ENCODE measurements around the gene MEIS2.

MEIS2 gene

GRCh38 chr15:36887214-36887961 lies 213.0 kb downstream of the MEIS2 start:
- DNase-seq, result no peak

GRCh38 chr15:36886701-36887100 lies 213.6 kb downstream of the MEIS2 start:
- no peak for DNase-seq

- no peak for DNase-seq
These were observed 214.2 kb downstream of the MEIS2 start for GRCh38 chr15:36886191-36886590.

GRCh38 chr15:36885771-36886170 lies 214.6 kb downstream of the MEIS2 start:
- no peak for DNase-seq

- no peak for DNase-seq
These were observed 215.3 kb downstream of the MEIS2 start for GRCh38 chr15:36884936-36885635.

GRCh38 chr15:36884518-36884875 lies 215.9 kb downstream of the MEIS2 start:
- no peak for DNase-seq

GRCh38 chr15:36883713-36884517 lies 216.4 kb downstream of the MEIS2 start:
- peak; percentile 76 for DNase-seq

- DNase-seq, result no peak
These were observed 217.7 kb downstream of the MEIS2 start for GRCh38 chr15:36882487-36883131.

- no peak for DNase-seq
These were observed 218.3 kb downstream of the MEIS2 start for GRCh38 chr15:36882056-36882455.

- DNase-seq, result no peak
These were observed 218.8 kb downstream of the MEIS2 start for GRCh38 chr15:36881516-36881915.

- DNase-seq, result no peak
These were observed 219.4 kb downstream of the MEIS2 start for GRCh38 chr15:36880913-36881460.

- no peak for DNase-seq
These were observed 220.0 kb downstream of the MEIS2 start for GRCh38 chr15:36880224-36880912.

- no peak for DNase-seq
These were observed 220.7 kb downstream of the MEIS2 start for GRCh38 chr15:36879568-36880222.

GRCh38 chr15:36878684-36879262 lies 221.6 kb downstream of the MEIS2 start:
- no peak for DNase-seq

- DNase-seq, result no peak
These were observed 222.3 kb downstream of the MEIS2 start for GRCh38 chr15:36877796-36878683.

- no peak for DNase-seq
These were observed 223.1 kb downstream of the MEIS2 start for GRCh38 chr15:36877294-36877693.

GRCh38 chr15:36875740-36876334 lies 224.5 kb downstream of the MEIS2 start:
- DNase-seq, result no peak

- DNase-seq, result no peak
These were observed 225.4 kb downstream of the MEIS2 start for GRCh38 chr15:36874930-36875329.

- no peak for DNase-seq
These were observed 232.9 kb downstream of the MEIS2 start for GRCh38 chr15:36867436-36867835.

GRCh38 chr15:36866896-36867295 lies 233.5 kb downstream of the MEIS2 start:
- DNase-seq, result no peak
